PC-9 (cell line): ENCODE results near the gene SYNPR. TPM values are rescaled to one million over a fixed set of nuclear protein-coding genes. Genes with fewer than 3 reads are reported as not detected.

Experiments
- BruUV-seq: library from RNA; stranded (reverse); fragments of 400-500 nt; replicated peaks from 2 replicates; lab custom pipeline; 2021; lab: Mats Ljungman, UMichigan
- CTCF ChIA-PET: fragments of 300-600 bp; sonication (Branson Sonifier 250); formaldehyde crosslinking; loops from one replicate; lab custom pipeline; 2022; ENCODE audit warnings: antibody characterized with exemption; lab: Charles Lee
- POLR2A ChIA-PET: fragments of 300-600 bp; sonication (Branson Sonifier 250); formaldehyde crosslinking; loops from one replicate; lab custom pipeline; 2022; ENCODE audit warnings: antibody characterized with exemption; ENCODE audit not compliant: unreplicated experiment; lab: Charles Lee
- DNase-seq, 2 experiments: peaks; one replicate each; pipeline versions ENCODE4 v3.0.0 to v3.0.0-alpha.2; 2015 to 2022; ENCODE audit warnings: mixed read lengths in 1 of 2
- H2AFZ ChIP-seq: fragments of 200-600 bp; sonication (generic); 2 replicates; pipeline ENCODE4 v1.8.1; 2017; ENCODE audit warnings: antibody characterized with exemption
- H3F3A ChIP-seq: fragments of 200-600 bp; sonication (generic); 2 replicates; pipeline ENCODE4 v1.8.1; 2017; ENCODE audit warnings: antibody characterized with exemption, mild to moderate bottlenecking, low read depth; ENCODE audit not compliant: insufficient read depth
- H3K27ac ChIP-seq: fragments of 200-600 bp; sonication (generic); 2 replicates; pipeline ENCODE4 v1.6.1; 2016; ENCODE audit warnings: mixed run types
- H3K27me3 ChIP-seq: fragments of 200-600 bp; sonication (generic); 2 replicates; pipeline ENCODE4 v1.6.1; 2016; ENCODE audit warnings: low read depth, mixed run types; ENCODE audit not compliant: insufficient read depth
- H3K36me3 ChIP-seq: fragments of 200-600 bp; sonication (generic); 2 replicates; pipeline ENCODE4 v1.6.1; 2016; ENCODE audit warnings: low read depth, mixed run types
- H3K4me1 ChIP-seq: fragments of 200-600 bp; sonication (generic); replicated peaks from 2 replicates; pipeline ENCODE4 v1.6.1; 2016; ENCODE audit warnings: mixed run types; ENCODE audit not compliant: insufficient read depth
- H3K4me2 ChIP-seq: fragments of 200-600 bp; sonication (generic); 2 replicates; pipeline ENCODE4 v1.6.1; 2017; ENCODE audit warnings: mixed run types
- H3K4me3 ChIP-seq: fragments of 200-600 bp; sonication (generic); 2 replicates; pipeline ENCODE4 v1.6.1; 2016; ENCODE audit warnings: mixed run types
- H3K79me2 ChIP-seq: fragments of 200-600 bp; sonication (generic); 2 replicates; pipeline ENCODE4 v1.6.1; 2017; ENCODE audit warnings: low read depth, mixed run types
- H3K9me2 ChIP-seq: fragments of 200-600 bp; sonication (generic); 2 replicates; pipeline ENCODE4 v1.8.1; 2017; ENCODE audit warnings: mild to moderate bottlenecking; ENCODE audit not compliant: insufficient read depth
- H3K9me3 ChIP-seq: fragments of 200-600 bp; sonication (generic); 2 replicates; pipeline ENCODE4 v1.8.1; 2016; ENCODE audit warnings: low read depth; ENCODE audit not compliant: insufficient read depth
- H4K20me1 ChIP-seq: fragments of 200-600 bp; sonication (generic); 2 replicates; pipeline ENCODE4 v1.8.1; 2017; ENCODE audit not compliant: insufficient read depth
- CTCF ChIP-seq: fragments of 200-600 bp; sonication (generic); conservative IDR thresholded peaks from 2 replicates; pipeline ENCODE4 v1.6.1; 2017; ENCODE audit warnings: mixed run types, antibody characterized with exemption, mild to moderate bottlenecking, moderate library complexity
- EZH2 ChIP-seq: fragments of 200-600 bp; sonication (generic); IDR thresholded peaks from 2 replicates; pipeline ENCODE4 v1.8.0; 2017; ENCODE audit warnings: antibody characterized with exemption, low read depth
- intact Hi-C: fragments of 100-400 bp; cut with micrococcal nuclease; formaldehyde crosslinking; loops from one replicate; pipeline ENCODE4 v1.10.0; 2022; ENCODE audit not compliant: unreplicated experiment
- total RNA-seq: library from RNA; stranded (reverse); gene quantifications from 2 replicates; pipeline ENCODE4 v1.2.3, GENCODE V29; 2021

The SYNPR gene
- total RNA-seq, 1 experiment from 2014 or later, result not detected

GRCh38 chr3:63354160-63354559, 76.1 kb downstream of the SYNPR start:
- CTCF ChIA-PET, result no interaction called here
- no peaks in the 10 kb centered on the region for H3K9me2 ChIP-seq
- no peak overlapping the region for H3K4me2 ChIP-seq
- no peaks in the 10 kb centered on the region for H3K36me3 ChIP-seq
- no peak for DNase-seq
- H2AFZ ChIP-seq, result no peak overlapping the region
- no peak overlapping the region for H3K4me3 ChIP-seq
- H3K4me1 ChIP-seq, result no peaks in the 10 kb centered on the region
- TF ChIP-seq CTCF (no peak), EZH2 (no peak)
- no peaks in the 10 kb centered on the region for H3F3A ChIP-seq
- H3K27ac ChIP-seq, result no peak overlapping the region
- peaks cover 6% of the 10 kb centered on the region; the same call in 1 of the 2 replicates for H3K27me3 ChIP-seq
- no peaks in the 10 kb centered on the region for H3K9me3 ChIP-seq
- no peaks in the 10 kb centered on the region for H4K20me1 ChIP-seq
- intact Hi-C loops, result loop anchor here (5.0 kb wide), 1 partner anchor 653 kb away; no protein-coding TSS in a partner anchor
- no peaks in the 10 kb centered on the region for H3K79me2 ChIP-seq
- BruUV-seq, result no TSS peak
- POLR2A ChIA-PET, result no interaction called here

GRCh38 chr3:63355809-63356208, 77.7 kb downstream of the SYNPR start:
- Histone ChIP-seq H3K9me3 (no peaks in the 10 kb centered on the region), H3K4me3 (no peak overlapping the region), H3K36me3 (no peaks in the 10 kb centered on the region), H2AFZ (no peak overlapping the region), H3K9me2 (no peaks in the 10 kb centered on the region), H3K4me1 (no peaks in the 10 kb centered on the region), H3F3A (no peaks in the 10 kb centered on the region), H3K79me2 (no peaks in the 10 kb centered on the region), H3K27ac (no peak overlapping the region), H3K27me3 (peaks cover 6% of the 10 kb centered on the region; the same call in 1 of the 2 replicates), H4K20me1 (no peaks in the 10 kb centered on the region), H3K4me2 (no peak overlapping the region)
- no peak for TF ChIP-seq EZH2
- ChIA-PET POLR2A (no interaction called here), CTCF (interaction anchor here (0.6 kb wide), 1 partner anchor 1003 kb away, joined by 3 read pairs; no protein-coding TSS in a partner anchor)
- intact Hi-C loops, result no loop called here
- no TSS peak for BruUV-seq
- DNase-seq, result no peak

GRCh38 chr3:63364495-63364894, 86.4 kb downstream of the SYNPR start:
- DNase-seq, result peak in 1 of 2 experiments; percentile 36
- intact Hi-C loops, result no loop called here
- H2AFZ ChIP-seq, result no peak overlapping the region
- H3K9me3 ChIP-seq, result no peaks in the 10 kb centered on the region
- no peaks in the 10 kb centered on the region for H3K27me3 ChIP-seq
- TF ChIP-seq EZH2 (no peak), CTCF (no peak)
- H4K20me1 ChIP-seq, result no peaks in the 10 kb centered on the region
- no peaks in the 10 kb centered on the region for H3F3A ChIP-seq
- H3K4me2 ChIP-seq, result no peak overlapping the region
- ChIA-PET POLR2A (no interaction called here), CTCF (no interaction called here)
- no TSS peak for BruUV-seq
- no peaks in the 10 kb centered on the region for H3K9me2 ChIP-seq
- no peaks in the 10 kb centered on the region for H3K36me3 ChIP-seq
- no peaks in the 10 kb centered on the region for H3K4me1 ChIP-seq
- H3K4me3 ChIP-seq, result no peak overlapping the region
- H3K27ac ChIP-seq, result no peak overlapping the region
- H3K79me2 ChIP-seq, result no peaks in the 10 kb centered on the region

- intact Hi-C loops, result no loop called here
- ChIA-PET CTCF (no interaction called here), POLR2A (no interaction called here)
- Histone ChIP-seq H3K27me3 (no peaks in the 10 kb centered on the region), H3K79me2 (no peaks in the 10 kb centered on the region), H3K36me3 (no peaks in the 10 kb centered on the region), H3K9me3 (no peaks in the 10 kb centered on the region), H3K4me2 (no peak overlapping the region), H3K4me3 (no peak overlapping the region), H4K20me1 (no peaks in the 10 kb centered on the region), H2AFZ (no peak overlapping the region), H3K27ac (no peak overlapping the region), H3K4me1 (no peaks in the 10 kb centered on the region), H3K9me2 (no peaks in the 10 kb centered on the region), H3F3A (no peaks in the 10 kb centered on the region)
- DNase-seq, result no peak
- TF ChIP-seq CTCF (no peak; the same call in 1 of the 2 replicates), EZH2 (no peak)
- BruUV-seq, result no TSS peak
Observed at GRCh38 chr3:63364910-63365309, 86.8 kb downstream of the SYNPR start.
